Effector memory CD4-positive, alpha-beta T cell (primary cell): Measurements from ENCODE around the gene CABP5.

Source experiments
- DNase-seq, 3 donors: peaks; one replicate each; pipeline ENCODE4 v3.0.0-alpha.2; 2020
- H3K27ac ChIP-seq: 2 replicates; pipeline ENCODE4 v1.7.0; 2013; ENCODE audit warnings: mild to moderate bottlenecking, low read length, moderate library complexity; ENCODE audit not compliant: insufficient read depth, poor library complexity, severe bottlenecking
- H3K27me3 ChIP-seq: replicated peaks from 2 replicates; pipeline ENCODE4 v1.7.0; 2013; ENCODE audit warnings: mild to moderate bottlenecking, low read length; ENCODE audit not compliant: insufficient read depth, control insufficient read depth, poor library complexity, severe bottlenecking
- H3K36me3 ChIP-seq: 2 replicates; pipeline ENCODE4 v1.7.0; 2013; ENCODE audit warnings: mild to moderate bottlenecking, low read length, moderate library complexity; ENCODE audit not compliant: control insufficient read depth, insufficient read depth
- H3K4me1 ChIP-seq: 2 replicates; pipeline ENCODE4 v1.7.0; 2013; ENCODE audit warnings: low read length, mild to moderate bottlenecking; ENCODE audit not compliant: control insufficient read depth, insufficient read depth, poor library complexity, severe bottlenecking
- H3K4me3 ChIP-seq: 2 replicates; pipeline ENCODE4 v1.7.0; 2013; ENCODE audit warnings: low read length, low read depth, mild to moderate bottlenecking; ENCODE audit not compliant: insufficient read depth, poor library complexity, severe bottlenecking
- H3K9me3 ChIP-seq: 2 replicates; pipeline ENCODE4 v1.7.0; 2013; ENCODE audit warnings: mild to moderate bottlenecking, low read length, moderate library complexity; ENCODE audit not compliant: control insufficient read depth

The CABP5 gene

GRCh38 chr19:48000846-48001245 is 43.0 kb downstream of the CABP5 start:
- Histone ChIP-seq H3K36me3 (no peaks in the 10 kb centered on the region), H3K27me3 (no peaks in the 10 kb centered on the region), H3K9me3 (no peaks in the 10 kb centered on the region), H3K4me3 (no peak overlapping the region), H3K4me1 (no peaks in the 10 kb centered on the region), H3K27ac (no peak overlapping the region)
- DNase-seq: no peak

- DNase-seq: no peak
- Histone ChIP-seq H3K4me3 (no peak overlapping the region), H3K27ac (no peak overlapping the region), H3K36me3 (no peaks in the 10 kb centered on the region), H3K4me1 (no peaks in the 10 kb centered on the region), H3K9me3 (no peaks in the 10 kb centered on the region), H3K27me3 (no peaks in the 10 kb centered on the region)
Observed at GRCh38 chr19:47998800-47999199, 45.1 kb downstream of the CABP5 start.

DNA sequence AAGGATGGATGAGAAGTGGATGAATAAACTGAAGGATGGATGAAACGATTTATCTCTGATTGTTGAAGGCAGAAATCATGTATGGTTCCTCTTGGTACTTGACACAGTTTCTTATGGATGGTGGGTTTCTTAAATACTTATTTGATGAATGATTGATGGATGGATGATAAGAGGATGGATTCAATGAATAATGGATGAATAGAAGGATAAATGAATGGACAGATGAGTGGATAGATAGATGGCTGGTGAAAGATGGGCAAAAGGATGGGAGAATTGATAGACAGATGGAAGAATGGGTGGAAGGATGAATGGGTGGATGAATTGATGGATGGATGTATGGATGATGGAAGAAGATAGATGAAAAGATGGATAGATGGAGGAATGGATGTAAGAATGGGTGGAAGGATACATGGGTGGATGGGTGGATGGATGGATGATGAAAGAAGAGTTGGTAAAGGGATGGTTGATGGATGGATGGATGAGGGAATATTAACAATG is 47.6 kb downstream of the CABP5 start:
- Histone ChIP-seq H3K27ac (no peak overlapping the region), H3K4me1 (no peaks in the 10 kb centered on the region), H3K9me3 (no peaks in the 10 kb centered on the region), H3K27me3 (no peaks in the 10 kb centered on the region), H3K36me3 (no peaks in the 10 kb centered on the region), H3K4me3 (no peak overlapping the region)
- DNase-seq: no peak

DNA sequence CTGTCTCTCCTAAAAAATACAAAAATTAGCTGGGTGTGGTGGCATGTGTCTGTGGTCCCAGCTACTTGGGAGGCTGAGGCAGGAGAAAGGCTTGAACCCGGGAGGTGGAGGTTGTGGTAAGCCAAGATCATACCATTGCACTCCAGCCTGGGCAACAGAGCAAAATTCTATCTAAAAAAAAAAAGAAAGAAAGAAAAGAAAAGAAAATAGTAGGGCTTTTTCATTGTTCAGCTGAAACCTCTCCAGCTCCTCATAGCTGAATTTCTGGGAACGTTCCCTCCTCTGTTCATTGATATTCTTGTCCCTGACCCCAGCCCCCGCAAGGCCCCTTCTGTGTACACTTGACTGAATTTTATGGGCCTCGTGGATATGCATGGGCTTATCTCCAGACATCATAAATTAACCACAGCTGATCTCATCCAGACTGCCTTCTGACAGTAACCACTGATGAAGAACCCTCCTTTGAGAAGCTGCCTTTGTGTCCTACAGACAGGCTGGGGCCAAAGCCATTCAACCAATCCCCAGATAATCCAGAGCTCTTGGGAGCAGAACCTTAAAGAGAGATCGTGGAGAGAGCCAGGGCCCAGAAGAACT is 49.6 kb downstream of the CABP5 start, which contains the start of gene ELSPBP1:
TSS of gene ELSPBP1 (plus strand) at position 424 of the 594 bp plus-strand sequence. CDS start 14,036 bp downstream, outside the sequence.
- H3K4me1 ChIP-seq: no peaks in the 10 kb centered on the region

DNA sequence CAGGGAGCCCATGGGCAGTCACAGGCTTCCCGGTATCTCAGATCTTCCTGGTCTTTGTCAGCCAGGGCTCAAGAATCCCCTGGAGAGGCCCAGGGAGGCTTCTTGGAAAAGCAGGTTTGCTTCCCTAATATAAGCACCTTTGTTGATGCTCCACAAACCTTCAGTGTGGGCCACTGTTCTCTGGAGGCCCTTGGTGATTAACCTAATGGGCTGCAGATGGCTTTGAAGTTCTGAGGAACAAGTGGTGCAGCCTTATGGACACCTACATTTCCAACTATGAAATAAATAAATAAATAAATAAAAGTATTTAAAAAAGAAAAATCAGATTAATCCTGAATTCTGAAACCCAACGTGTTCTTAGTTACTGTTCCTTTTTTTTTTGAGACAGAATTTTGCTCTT is 51.8 kb downstream of the CABP5 start, which contains the start of gene BSPH1:
TSS of gene BSPH1 (minus strand) at position 101 of the 400 bp plus-strand sequence. CDS start at position 12, 89 bp downstream.
- H3K9me3 ChIP-seq: no peaks in the 10 kb centered on the region
- H3K4me3 ChIP-seq: no peak within 1 kb of the TSS
- H3K4me1 ChIP-seq: no peaks in the 10 kb centered on the region
- DNase-seq: no peak
- no peaks in the 10 kb centered on the region for H3K36me3 ChIP-seq
- H3K27me3 ChIP-seq: no peaks in the 10 kb centered on the region
- no peak within 1 kb of the TSS for H3K27ac ChIP-seq

More for the DNA sequence above, 49.6 kb downstream of the CABP5 start, which contains the start of gene ELSPBP1:
- Histone ChIP-seq H3K4me3 (no peak within 1 kb of the TSS), H3K36me3 (no peaks in the 10 kb centered on the region), H3K27ac (no peak within 1 kb of the TSS), H3K9me3 (no peaks in the 10 kb centered on the region), H3K27me3 (no peaks in the 10 kb centered on the region)
- DNase-seq: no peak

DNA sequence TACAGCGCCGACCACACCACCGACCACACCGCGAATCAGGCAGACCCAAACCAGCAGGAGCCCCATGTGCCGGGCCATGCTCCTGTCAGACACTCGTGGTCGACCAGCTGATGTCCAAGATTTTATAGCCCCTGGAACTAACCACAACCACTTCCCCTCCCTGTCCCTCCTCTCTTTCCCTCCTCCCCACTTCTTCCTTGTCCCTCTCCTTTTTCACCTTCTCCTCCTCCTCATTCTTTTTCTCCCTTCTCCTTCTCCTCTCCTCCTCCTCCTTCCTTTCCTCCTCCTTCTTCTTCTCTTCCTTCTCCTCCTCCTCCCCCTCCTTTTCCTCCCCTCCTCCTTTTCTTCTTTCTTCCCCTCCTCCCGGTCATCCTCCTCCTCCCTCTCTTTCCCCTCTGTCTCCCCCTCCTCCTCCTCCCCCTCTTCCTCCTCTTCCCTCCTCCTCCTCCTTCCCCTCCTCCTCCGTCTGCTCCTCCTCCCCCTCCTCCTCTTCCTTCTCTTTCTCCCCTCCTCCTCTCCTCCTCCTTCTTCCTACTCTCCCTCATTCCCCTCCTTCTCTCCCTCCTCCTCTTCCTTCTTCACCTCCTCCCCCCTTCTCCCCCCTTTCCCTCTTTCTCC is 52.6 kb downstream of the CABP5 start:
- Histone ChIP-seq H3K9me3 (no peaks in the 10 kb centered on the region), H3K4me3 (no peak overlapping the region), H3K27ac (no peak overlapping the region), H3K27me3 (no peaks in the 10 kb centered on the region), H3K4me1 (no peaks in the 10 kb centered on the region), H3K36me3 (no peaks in the 10 kb centered on the region)
- DNase-seq: no peak
